CD4-positive, alpha-beta T cell treated with Interleukin-12 subunit alpha and Interleukin-12 subunit beta, for 1 hour (primary cell): ENCODE measurements around the gene TNXB.
"Not testable (repeated sequence)": the region's sequence is repeated elsewhere in the genome, so short reads cannot be mapped to it uniquely, and the experiment has no call there.

Source experiments
- DNase-seq: peaks from one replicate; pipeline ENCODE4 v3.0.0-alpha.2; 2020

Gene TNXB

GRCh38 chr6:32035283-32036013, 73.7 kb downstream of the TNXB start:
- DNase-seq, result not testable (repeated sequence)

DNA sequence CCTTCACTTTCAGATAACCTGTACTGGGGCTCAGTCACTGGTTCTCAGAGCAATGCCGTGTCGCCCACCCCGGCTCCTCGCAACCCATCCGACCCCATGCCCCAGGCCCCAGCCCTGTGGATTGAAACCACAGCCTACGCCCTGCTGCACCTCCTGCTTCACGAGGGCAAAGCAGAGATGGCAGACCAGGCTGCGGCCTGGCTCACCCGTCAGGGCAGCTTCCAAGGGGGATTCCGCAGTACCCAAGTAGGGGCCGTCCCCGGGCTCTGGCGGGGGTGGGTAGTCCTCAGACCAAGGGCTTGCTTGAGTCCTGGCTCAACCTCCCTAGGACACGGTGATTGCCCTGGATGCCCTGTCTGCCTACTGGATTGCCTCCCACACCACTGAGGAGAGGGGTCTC, 79.6 kb downstream of the TNXB start:
- DNase-seq, result not testable (repeated sequence)

DNA sequence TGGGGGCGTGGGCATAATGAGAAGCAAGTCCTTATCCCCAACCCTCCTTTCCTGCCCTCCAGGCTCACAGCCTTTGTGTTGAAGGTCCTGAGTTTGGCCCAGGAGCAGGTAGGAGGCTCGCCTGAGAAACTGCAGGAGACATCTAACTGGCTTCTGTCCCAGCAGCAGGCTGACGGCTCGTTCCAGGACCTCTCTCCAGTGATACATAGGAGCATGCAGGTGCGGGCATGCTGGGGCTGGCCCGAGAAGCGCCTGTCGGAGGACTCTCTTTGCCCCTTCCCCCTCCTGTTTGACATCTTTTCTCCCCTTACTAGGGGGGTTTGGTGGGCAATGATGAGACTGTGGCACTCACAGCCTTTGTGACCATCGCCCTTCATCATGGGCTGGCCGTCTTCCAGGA, 80.5 kb downstream of the TNXB start:
- DNase-seq, result not testable (repeated sequence)

- DNase-seq, result not testable (repeated sequence)
These were observed 87.0 kb downstream of the TNXB start for GRCh38 chr6:32022100-32022499.

DNA sequence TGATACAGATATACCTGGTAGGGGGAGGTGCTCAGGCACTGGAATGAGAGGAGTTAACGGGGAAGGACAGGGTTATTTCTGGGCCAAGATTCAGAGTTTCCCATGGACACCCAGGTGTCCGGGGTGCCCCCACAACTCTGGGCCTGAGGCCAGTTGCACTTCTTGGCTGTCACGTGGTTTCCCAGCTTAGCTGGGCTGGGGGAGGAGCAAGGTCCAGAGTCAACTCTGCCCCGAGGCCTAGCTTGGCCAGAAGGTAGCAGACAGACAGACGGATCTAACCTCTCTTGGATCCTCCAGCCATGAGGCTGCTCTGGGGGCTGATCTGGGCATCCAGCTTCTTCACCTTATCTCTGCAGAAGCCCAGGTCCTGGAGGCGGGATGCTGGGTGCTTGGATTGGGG, 94.6 kb downstream of the TNXB start, which contains the start of gene C4B:
C4B (plus strand) TSS at position 249 of the 400 bp plus-strand sequence; CDS start at position 300, 51 bp downstream.
- DNase-seq, result not testable (repeated sequence)

GRCh38 chr6:32013738-32014137, 95.4 kb downstream of the TNXB start:
- DNase-seq, result not testable (repeated sequence)

- DNase-seq, result not testable (repeated sequence)
These were observed 96.1 kb downstream of the TNXB start for GRCh38 chr6:32012941-32013617.

DNA sequence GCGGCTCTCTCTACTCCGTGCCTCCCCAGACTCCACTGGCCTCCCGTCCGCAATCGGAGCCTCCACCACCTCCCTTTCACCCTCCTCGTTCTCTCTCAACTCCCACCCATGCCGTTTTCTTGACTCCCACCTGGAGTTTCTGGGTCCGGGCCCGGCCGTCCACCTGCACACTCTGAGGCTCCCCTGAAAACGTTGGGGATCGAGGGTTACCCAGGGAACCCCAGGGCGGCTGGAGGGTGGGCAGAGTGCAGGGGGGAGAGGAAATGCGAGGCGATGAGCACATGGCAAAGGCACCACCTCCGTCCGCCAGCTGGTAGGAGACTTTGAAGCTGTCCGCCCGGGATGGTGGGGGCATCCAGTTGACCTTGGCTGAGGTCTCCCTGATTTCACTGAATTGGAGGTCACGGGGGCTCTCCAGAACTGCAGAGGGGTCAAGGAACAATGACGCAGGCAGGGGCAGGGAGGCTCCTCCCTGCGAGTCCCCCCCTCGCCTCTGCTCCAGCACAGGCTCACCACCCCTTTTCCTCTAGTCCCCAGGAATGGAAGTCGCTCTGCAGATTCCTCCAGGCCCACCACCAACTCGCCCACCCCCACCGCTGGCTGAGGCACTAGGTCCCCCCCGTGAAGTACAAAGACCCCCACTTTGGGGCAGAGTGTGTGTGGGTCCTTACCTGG, 98.1 kb downstream of the TNXB start:
- DNase-seq, result not testable (repeated sequence)

DNA sequence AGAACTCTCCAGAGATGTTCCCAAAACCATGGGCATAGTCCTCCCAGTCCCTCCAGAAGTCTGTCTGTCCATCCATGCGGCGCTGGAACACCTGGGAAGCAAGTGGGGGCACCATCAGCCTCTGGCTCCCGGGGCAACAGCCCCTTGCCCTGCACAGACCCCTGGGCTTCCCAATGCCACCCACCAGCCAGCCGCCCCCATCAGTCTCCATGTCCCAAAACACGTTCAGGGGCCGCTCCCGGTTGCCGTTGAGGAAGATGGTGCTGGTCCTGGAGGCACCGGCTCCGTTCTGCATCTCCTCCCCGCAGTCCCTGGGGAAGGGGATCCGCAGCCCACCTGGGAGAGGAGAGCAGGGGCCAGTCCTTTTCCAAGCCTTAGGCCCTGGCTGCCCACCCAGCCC, 99.6 kb downstream of the TNXB start:
- not testable (repeated sequence) for DNase-seq

- DNase-seq, result not testable (repeated sequence)
These were observed 100.5 kb downstream of the TNXB start for GRCh38 chr6:32008616-32009015.

- not testable (repeated sequence) for DNase-seq
These were observed 101.1 kb downstream of the TNXB start for GRCh38 chr6:32008037-32008436.

- not testable (repeated sequence) for DNase-seq
These were observed 102.1 kb downstream of the TNXB start for GRCh38 chr6:32007086-32007485.

GRCh38 chr6:32005991-32006529, 103.1 kb downstream of the TNXB start:
- not testable (repeated sequence) for DNase-seq

DNA sequence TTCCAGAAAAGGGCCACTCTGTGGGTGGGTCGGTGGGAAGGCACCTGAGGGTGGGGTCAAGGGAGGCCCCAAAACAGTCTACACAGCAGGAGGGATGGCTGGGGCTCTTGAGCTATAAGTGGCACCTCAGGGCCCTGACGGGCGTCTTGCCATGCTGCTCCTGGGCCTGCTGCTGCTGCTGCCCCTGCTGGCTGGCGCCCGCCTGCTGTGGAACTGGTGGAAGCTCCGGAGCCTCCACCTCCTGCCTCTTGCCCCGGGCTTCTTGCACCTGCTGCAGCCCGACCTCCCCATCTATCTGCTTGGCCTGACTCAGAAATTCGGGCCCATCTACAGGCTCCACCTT, 103.6 kb downstream of the TNXB start:
- not testable (repeated sequence) for DNase-seq

DNA sequence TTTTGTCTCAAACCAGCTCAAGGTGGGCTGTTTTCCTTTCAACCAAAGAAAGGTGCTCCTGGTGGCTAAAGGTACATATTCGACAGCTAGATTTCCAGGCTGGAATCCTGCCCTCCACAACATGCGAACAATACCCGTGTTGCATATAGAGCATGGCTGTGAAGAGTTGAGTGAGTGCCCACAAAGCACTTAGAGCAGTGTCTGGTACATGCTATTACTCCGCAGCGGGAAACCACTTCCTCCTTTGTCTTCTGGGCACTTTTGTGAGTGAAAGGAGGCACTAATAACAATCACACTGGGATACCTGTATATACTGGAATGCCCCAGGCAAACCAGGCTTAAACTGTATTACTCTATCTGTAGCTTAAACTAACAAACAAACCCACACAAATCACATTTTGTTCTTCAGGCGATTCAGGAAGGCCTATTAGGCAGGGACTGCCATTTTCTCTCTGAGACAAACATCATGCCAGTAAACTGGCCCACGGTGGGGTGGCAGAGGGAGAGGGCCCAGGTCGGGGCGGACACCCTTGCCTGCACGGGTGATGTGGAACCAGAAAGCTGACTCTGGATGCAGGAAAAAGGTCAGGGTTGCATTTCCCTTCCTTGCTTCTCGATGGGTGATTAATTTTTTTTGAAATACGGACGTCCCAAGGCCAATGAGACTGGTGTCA, 104.1 kb downstream of the TNXB start:
- DNase-seq, result not testable (repeated sequence)

GRCh38 chr6:32004393-32004792, 104.7 kb downstream of the TNXB start:
- DNase-seq, result not testable (repeated sequence)

- not testable (repeated sequence) for DNase-seq
These were observed 105.8 kb downstream of the TNXB start for GRCh38 chr6:32003301-32003700.

- not testable (repeated sequence) for DNase-seq
These were observed 106.4 kb downstream of the TNXB start for GRCh38 chr6:32002546-32003268.

DNA sequence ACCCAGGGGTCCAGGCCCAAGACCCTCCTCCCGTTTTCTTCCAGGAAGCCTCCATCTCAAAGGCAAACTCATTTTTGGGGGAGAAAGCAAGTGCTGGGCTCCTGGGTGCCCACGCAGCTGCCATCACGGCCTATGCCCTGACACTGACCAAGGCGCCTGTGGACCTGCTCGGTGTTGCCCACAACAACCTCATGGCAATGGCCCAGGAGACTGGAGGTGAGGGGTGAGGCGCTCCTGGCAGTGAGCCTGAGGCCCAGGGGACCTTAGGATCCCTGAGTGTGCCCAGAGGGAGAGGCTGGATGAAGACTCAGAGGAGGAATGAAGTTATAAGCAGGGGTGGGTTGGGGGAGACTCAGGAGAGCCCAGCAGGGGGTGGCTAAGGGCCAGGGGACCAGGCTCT, 112.8 kb downstream of the TNXB start:
- DNase-seq, result not testable (repeated sequence)

DNA sequence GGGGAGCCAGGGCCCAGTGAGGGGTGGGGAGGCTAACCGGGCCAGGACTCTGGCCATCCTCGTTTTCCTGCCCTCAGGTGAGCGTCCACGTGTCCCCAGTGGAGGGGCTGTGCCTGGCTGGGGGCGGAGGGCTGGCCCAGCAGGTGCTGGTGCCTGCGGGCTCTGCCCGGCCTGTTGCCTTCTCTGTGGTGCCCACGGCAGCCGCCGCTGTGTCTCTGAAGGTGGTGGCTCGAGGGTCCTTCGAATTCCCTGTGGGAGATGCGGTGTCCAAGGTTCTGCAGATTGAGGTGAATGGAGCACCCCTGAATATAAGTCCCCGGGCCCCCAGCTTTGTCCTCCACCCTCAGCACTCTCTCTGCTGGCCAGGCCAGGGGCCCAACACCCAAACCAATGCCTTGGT, 114.7 kb downstream of the TNXB start:
- DNase-seq, result not testable (repeated sequence)
